Activated B cell treated with CpG ODN at 0.5 μM for 24 hours (primary cell): ENCODE data around the gene FSTL1. TPM values are rescaled to one million over a fixed set of nuclear protein-coding genes. Genes with fewer than 3 reads are reported as not detected.

Source experiments
- ATAC-seq: fragments of 200-7000 bp; cut with Tn5 transposase; one replicate; pipeline ENCODE4 v1.10.0; 2021; ENCODE audit warnings: low read depth, mild to moderate bottlenecking, moderate library complexity
- CTCF ChIA-PET: fragments of 350-600 bp; sonication (Branson Sonifier 250); formaldehyde crosslinking; loops from one replicate; lab custom pipeline; 2021; ENCODE audit warnings: antibody characterized with exemption; lab: Charles Lee
- POLR2A ChIA-PET: fragments of 350-600 bp; sonication (Branson Sonifier 250); formaldehyde crosslinking; loops from one replicate; lab custom pipeline; 2021; ENCODE audit warnings: antibody characterized with exemption; lab: Charles Lee
- DNase-seq: peaks from one replicate; pipeline ENCODE4 v3.0.0; 2022
- H3K27ac Mint-ChIP-seq: one replicate; pipeline ENCODE4 v1.8.0; 2020; ENCODE audit warnings: mixed read lengths
- H3K27me3 Mint-ChIP-seq: one replicate; pipeline ENCODE4 v1.8.0; 2021; ENCODE audit warnings: mixed read lengths
- H3K36me3 Mint-ChIP-seq: one replicate; pipeline ENCODE4 v1.8.0; 2021; ENCODE audit warnings: low read depth, mixed read lengths
- H3K4me1 Mint-ChIP-seq: one replicate; pipeline ENCODE4 v1.8.0; 2021; ENCODE audit warnings: mixed read lengths
- H3K4me3 Mint-ChIP-seq: one replicate; pipeline ENCODE4 v1.8.0; 2020; ENCODE audit warnings: mild to moderate bottlenecking, mixed read lengths
- H3K9me3 Mint-ChIP-seq: one replicate; pipeline ENCODE4 v1.8.0; 2020; ENCODE audit warnings: mixed read lengths
- intact Hi-C: fragments of 100-400 bp; cut with micrococcal nuclease; formaldehyde crosslinking; loops from one replicate; pipeline ENCODE4 v1.15.1; 2024
- total RNA-seq: library from RNA; stranded (reverse); gene quantifications from 2 replicates; pipeline ENCODE4 v1.2.3, GENCODE V29; 2022
- TF ChIP-seq, protein P1 (sequence below): fragments of 200-600 bp; IDR thresholded peaks from one replicate; pipeline ENCODE4 v1.8.0; 2022; ENCODE audit warnings: antibody characterized with exemption, mild to moderate bottlenecking

The FSTL1 gene
- total RNA-seq, 1 donor from 2014 or later, result not detected

- Mint-ChIP-seq H3K27me3 (no peaks in the 10 kb centered on the region), H3K27ac (no peak overlapping the region), H3K9me3 (no peaks in the 10 kb centered on the region), H3K36me3 (no peaks in the 10 kb centered on the region), H3K4me1 (peaks cover 16% of the 10 kb centered on the region), H3K4me3 (no peak overlapping the region)
- CTCF ChIA-PET, result interaction anchor here (0.7 to 4.9 kb wide), 7 partner anchors 8 to 171 kb away, joined by 3 to 112 read pairs (median 3); no protein-coding TSS in a partner anchor
- intact Hi-C loops, result loop anchor here (2.0 to 5.0 kb wide), 3 partner anchors 182 to 327 kb away; partner anchors contain the start of genes GSK3B, GTF2E1, NDUFB4 and RABL3
- DNase-seq (no peak), ATAC-seq (no peak)
- TF ChIP-seq, protein P1, sequence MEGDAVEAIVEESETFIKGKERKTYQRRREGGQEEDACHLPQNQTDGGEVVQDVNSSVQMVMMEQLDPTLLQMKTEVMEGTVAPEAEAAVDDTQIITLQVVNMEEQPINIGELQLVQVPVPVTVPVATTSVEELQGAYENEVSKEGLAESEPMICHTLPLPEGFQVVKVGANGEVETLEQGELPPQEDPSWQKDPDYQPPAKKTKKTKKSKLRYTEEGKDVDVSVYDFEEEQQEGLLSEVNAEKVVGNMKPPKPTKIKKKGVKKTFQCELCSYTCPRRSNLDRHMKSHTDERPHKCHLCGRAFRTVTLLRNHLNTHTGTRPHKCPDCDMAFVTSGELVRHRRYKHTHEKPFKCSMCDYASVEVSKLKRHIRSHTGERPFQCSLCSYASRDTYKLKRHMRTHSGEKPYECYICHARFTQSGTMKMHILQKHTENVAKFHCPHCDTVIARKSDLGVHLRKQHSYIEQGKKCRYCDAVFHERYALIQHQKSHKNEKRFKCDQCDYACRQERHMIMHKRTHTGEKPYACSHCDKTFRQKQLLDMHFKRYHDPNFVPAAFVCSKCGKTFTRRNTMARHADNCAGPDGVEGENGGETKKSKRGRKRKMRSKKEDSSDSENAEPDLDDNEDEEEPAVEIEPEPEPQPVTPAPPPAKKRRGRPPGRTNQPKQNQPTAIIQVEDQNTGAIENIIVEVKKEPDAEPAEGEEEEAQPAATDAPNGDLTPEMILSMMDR, result no peak
- POLR2A ChIA-PET, result no interaction called here
These were observed 35.0 kb downstream of the FSTL1 start for GRCh38 chr3:120415756-120416155.

DNA sequence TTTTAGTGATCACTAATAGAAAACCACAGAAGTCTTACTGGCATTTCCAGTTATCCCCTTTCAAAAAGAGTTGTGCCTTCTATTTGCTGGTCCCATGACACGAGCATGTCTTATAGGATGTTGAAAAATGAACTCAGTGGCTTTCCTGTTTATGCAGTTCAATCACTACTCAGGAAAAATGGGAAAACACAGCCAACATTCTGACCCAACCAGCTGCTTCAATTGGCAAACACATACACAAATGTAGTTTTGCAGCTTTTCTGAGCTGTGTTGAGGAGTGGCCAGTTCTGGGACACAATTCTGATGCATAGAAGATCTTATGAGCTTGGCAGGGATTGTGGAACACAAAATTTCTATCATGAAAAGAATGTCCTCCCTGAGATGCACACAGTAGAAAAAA is 40.3 kb downstream of the FSTL1 start:
- TF ChIP-seq, protein P1, result no peak
- ATAC-seq (no peak), DNase-seq (no peak)
- Mint-ChIP-seq H3K27me3 (no peaks in the 10 kb centered on the region), H3K27ac (no peak overlapping the region), H3K9me3 (no peaks in the 10 kb centered on the region), H3K36me3 (no peaks in the 10 kb centered on the region), H3K4me1 (no peaks in the 10 kb centered on the region), H3K4me3 (no peak overlapping the region)
- ChIA-PET CTCF (interaction anchor here (0.9 kb wide), 1 partner anchor 166 kb away, joined by 3 read pairs; no protein-coding TSS in a partner anchor), POLR2A (no interaction called here)
- intact Hi-C loops, result no loop called here

DNA sequence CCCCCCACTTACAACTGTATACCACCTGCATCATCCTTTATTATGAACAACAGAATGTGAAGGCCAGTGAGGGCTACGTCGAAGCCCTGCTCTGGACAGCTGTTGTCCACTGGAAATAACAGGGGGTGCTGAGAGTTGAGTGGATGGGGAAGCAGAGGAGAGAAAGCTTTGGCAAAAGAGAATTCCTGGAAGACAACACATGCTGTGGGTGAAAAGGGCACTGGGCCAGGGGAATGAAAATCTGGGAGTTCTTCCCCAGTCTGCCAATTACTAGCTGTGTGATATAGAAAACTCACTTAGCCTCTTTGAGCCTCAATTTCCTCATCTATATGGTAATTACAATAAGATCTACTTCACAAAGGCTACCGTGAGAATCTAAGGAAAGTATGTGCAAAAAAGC is 40.7 kb downstream of the FSTL1 start:
- Mint-ChIP-seq H3K4me3 (no peak overlapping the region), H3K9me3 (no peaks in the 10 kb centered on the region), H3K27me3 (no peaks in the 10 kb centered on the region), H3K36me3 (no peaks in the 10 kb centered on the region), H3K4me1 (no peaks in the 10 kb centered on the region), H3K27ac (no peak overlapping the region)
- no peak for DNase-seq
- POLR2A ChIA-PET, result no interaction called here
- ATAC-seq, result no peak
- CTCF ChIA-PET, result interaction anchor here (1.0 kb wide), 1 partner anchor 13 kb away, joined by 3 read pairs; no protein-coding TSS in a partner anchor
- TF ChIP-seq, protein P1, result no peak
- intact Hi-C loops, result no loop called here

GRCh38 chr3:120407508-120408287 is 43.1 kb downstream of the FSTL1 start:
- no peaks in the 10 kb centered on the region for H3K9me3 Mint-ChIP-seq
- H3K27ac Mint-ChIP-seq, result no peak overlapping the region
- intact Hi-C loops, result no loop called here
- ChIA-PET POLR2A (no interaction called here), CTCF (interaction anchor here (2.4 kb wide), 1 partner anchor 9 kb away, joined by 10 read pairs; no protein-coding TSS in a partner anchor)
- ATAC-seq (no peak), DNase-seq (no peak)
- H3K4me1 Mint-ChIP-seq, result no peaks in the 10 kb centered on the region
- H3K27me3 Mint-ChIP-seq, result no peaks in the 10 kb centered on the region
- no peaks in the 10 kb centered on the region for H3K36me3 Mint-ChIP-seq
- TF ChIP-seq, protein P1, result no peak
- H3K4me3 Mint-ChIP-seq, result no peak overlapping the region

- Mint-ChIP-seq H3K9me3 (no peaks in the 10 kb centered on the region), H3K4me1 (peaks cover 9% of the 10 kb centered on the region), H3K27me3 (no peaks in the 10 kb centered on the region), H3K36me3 (no peaks in the 10 kb centered on the region), H3K27ac (no peak overlapping the region), H3K4me3 (no peak overlapping the region)
- DNase-seq (no peak), ATAC-seq (no peak)
- intact Hi-C loops, result no loop called here
- ChIA-PET POLR2A (no interaction called here), CTCF (interaction anchor here (0.9 kb wide), 1 partner anchor 11 kb away, joined by 3 read pairs; no protein-coding TSS in a partner anchor)
- TF ChIP-seq, protein P1, result no peak
These were observed 45.9 kb downstream of the FSTL1 start for GRCh38 chr3:120404876-120405275.
